Measurements from ENCODE around the gene PWWP2B. TPM values are rescaled to one million over a fixed set of nuclear protein-coding genes. Genes with fewer than 3 reads are reported as not detected.

PWWP2B gene
- polyA plus RNA-seq, 2 of the 4 experiments (the other 2 are of a cell fraction): 2.8 to 7.3 TPM

- no peak for FAIRE-seq
- ChIA-PET CTCF (interaction anchor here (1.4 kb wide), 1 partner anchor 223 kb away, joined by 3 read pairs; no protein-coding TSS in a partner anchor), POLR2A (interaction anchor here (0.8 kb wide), 1 partner anchor 58 kb away, joined by 5 read pairs; the partner anchor contains the start of gene STK32C)
- Histone ChIP-seq H3K27ac (no peak overlapping the region), H3K4me3 (no peak overlapping the region), H3K9me3 (no peaks in the 10 kb centered on the region), H3K4me2 (no peak overlapping the region), H3K4me1 (no peaks in the 10 kb centered on the region)
- WGBS (ENCODE audit: missing lambda C conversion rate): 93% methylated on average over 8 of the region's 8 CpGs
- DNase-seq (ENCODE audit: low read depth in 1 of 2, low spot score in 1 of 2): no peak
- TF ChIP-seq FOSB (CRISPR knock-in tag; IDR thresholded peaks at IDR 0.05): no peak
- no peak for TF ChIP-seq HES2 (IDR thresholded peaks at IDR 0.05)
- no peak for TF ChIP-seq REST (IDR thresholded peaks at IDR 0.05)
- TF ChIP-seq RNF2 (IDR thresholded peaks at IDR 0.05; ENCODE audit: borderline replicate concordance, low read depth): no peak
- no peak for TF ChIP-seq NPAS2 (CRISPR knock-in tag; IDR thresholded peaks at IDR 0.05; ENCODE audit: borderline replicate concordance)
- TF ChIP-seq ZC3H11A (IDR thresholded peaks at IDR 0.05): no peak
- TF ChIP-seq ZNF302 (CRISPR knock-in tag; IDR thresholded peaks at IDR 0.05): no peak
- TF ChIP-seq FOXS1 (CRISPR knock-in tag; IDR thresholded peaks at IDR 0.05): no peak
- no peak for TF ChIP-seq MAFK (IDR thresholded peaks at IDR 0.05; ENCODE audit: partially characterized antibody)
- no peak for TF ChIP-seq EP300 (IDR thresholded peaks at IDR 0.05)
- TF ChIP-seq GATA3 (IDR thresholded peaks at IDR 0.05; ENCODE audit: borderline replicate concordance): no peak
- no peak for TF ChIP-seq HOXB5 (CRISPR knock-in tag; IDR thresholded peaks at IDR 0.05)
- no peak for TF ChIP-seq TFCP2L1 (CRISPR knock-in tag; IDR thresholded peaks at IDR 0.05)
- TF ChIP-seq ZSCAN20 (CRISPR knock-in tag; IDR thresholded peaks at IDR 0.05): no peak
- TF ChIP-seq PHF8 (IDR thresholded peaks at IDR 0.05; ENCODE audit: borderline replicate concordance, low read depth): no peak
- TF ChIP-seq KDM5A (IDR thresholded peaks at IDR 0.05): no peak
- no peak for TF ChIP-seq USF2 (IDR thresholded peaks at IDR 0.05)
- no peak for TF ChIP-seq RAD21 (conservative IDR thresholded peaks at IDR 0.05 in 1 of 2, IDR thresholded peaks at IDR 0.05 in 1 of 2)
- no peak for ATAC-seq
These were observed 31.0 kb upstream of the PWWP2B start for GRCh38 chr10:132366006-132366405.

GRCh38 chr10:132366499-132366898 lies 30.5 kb upstream of the PWWP2B start:
- no peak for ATAC-seq
- no peak for FAIRE-seq

More at GRCh38 chr10:132366499-132366898, 30.5 kb upstream of the PWWP2B start:
- no peaks in the 10 kb centered on the region for H3K9me3 ChIP-seq
- 82% methylated on average over 9 of the region's 9 CpGs for WGBS (ENCODE audit: missing lambda C conversion rate)
- ChIA-PET POLR2A (interaction anchor here (0.8 kb wide), 1 partner anchor 59 kb away, joined by 5 read pairs; the partner anchor contains the start of gene STK32C), CTCF (interaction anchor here (1.4 kb wide), 1 partner anchor 224 kb away, joined by 3 read pairs; no protein-coding TSS in a partner anchor)
- H3K4me1 ChIP-seq: no peaks in the 10 kb centered on the region
- no peak for DNase-seq (ENCODE audit: low read depth in 1 of 2, low spot score in 1 of 2)
- H3K4me2 ChIP-seq: no peak overlapping the region
- no peak overlapping the region for H3K4me3 ChIP-seq
- H3K27ac ChIP-seq: no peak overlapping the region
- TF ChIP-seq JUNB (IDR thresholded peaks at IDR 0.05) (no peak), CTCF (IDR thresholded peaks at IDR 0.05) (no peak), GATA3 (IDR thresholded peaks at IDR 0.05; ENCODE audit: borderline replicate concordance) (no peak), SREBF2 (IDR thresholded peaks at IDR 0.05) (no peak), TP53 (CRISPR knock-in tag; IDR thresholded peaks at IDR 0.05) (no peak)
